ENCODE measurements around the gene NOTCH1.
"Not testable (repeated sequence)": the region's sequence is repeated elsewhere in the genome, so short reads cannot be mapped to it uniquely, and the experiment has no call there.

Gene NOTCH1

GRCh38 chr9:136545965-136546696, at the start of gene NOTCH1:
TSS of gene NOTCH1 (minus strand) at chr9:136546048. CDS start at chr9:136545786, 262 bp downstream.
- peak; percentile 79 for DNase-seq

- no peak for DNase-seq
Measured at GRCh38 chr9:136594492-136594891, 48.6 kb upstream of the NOTCH1 start.

GRCh38 chr9:136593581-136593980, 47.7 kb upstream of the NOTCH1 start:
- no peak for DNase-seq

GRCh38 chr9:136592666-136593065, 46.8 kb upstream of the NOTCH1 start:
- DNase-seq = no peak

GRCh38 chr9:136590821-136591752, 45.2 kb upstream of the NOTCH1 start:
- no peak for DNase-seq

GRCh38 chr9:136589766-136590763, 44.2 kb upstream of the NOTCH1 start:
- no peak for DNase-seq

- no peak for DNase-seq
Measured at GRCh38 chr9:136588663-136589464, 43.0 kb upstream of the NOTCH1 start.

- DNase-seq = no peak
Measured at GRCh38 chr9:136587944-136588662, 42.3 kb upstream of the NOTCH1 start.

GRCh38 chr9:136587145-136587943, 41.5 kb upstream of the NOTCH1 start:
- no peak for DNase-seq

- DNase-seq = no peak
Measured at GRCh38 chr9:136586391-136586953, 40.6 kb upstream of the NOTCH1 start.

- DNase-seq = no peak
Measured at GRCh38 chr9:136585531-136586120, 39.8 kb upstream of the NOTCH1 start.

GRCh38 chr9:136584934-136585333, 39.1 kb upstream of the NOTCH1 start:
- no peak for DNase-seq

GRCh38 chr9:136584401-136584932, 38.6 kb upstream of the NOTCH1 start:
- no peak for DNase-seq

- DNase-seq = no peak
Measured at GRCh38 chr9:136582977-136583735, 37.3 kb upstream of the NOTCH1 start.

- no peak for DNase-seq
Measured at GRCh38 chr9:136581614-136582447, 36.0 kb upstream of the NOTCH1 start.

GRCh38 chr9:136579650-136580219, 33.9 kb upstream of the NOTCH1 start:
- DNase-seq = not testable (repeated sequence)

Measured in DMS79 treated with DMSO at 0.1 percent for 48 hours (cell line).